ENCODE data around the gene APOBEC3B.
"Not testable (repeated sequence)": the region's sequence is repeated elsewhere in the genome, so short reads cannot be mapped to it uniquely, and the experiment has no call there.

The APOBEC3B gene

GRCh38 chr22:39037071-39037470 is 54.9 kb downstream of the APOBEC3B start:
- DNase-seq: not testable (repeated sequence)

- DNase-seq: no peak
Observed at GRCh38 chr22:39039306-39040126, 57.4 kb downstream of the APOBEC3B start.

- not testable (repeated sequence) for DNase-seq
Observed at GRCh38 chr22:39040155-39040537, 58.0 kb downstream of the APOBEC3B start.

- DNase-seq: peak; percentile 32
Observed at GRCh38 chr22:39040538-39041296, 58.6 kb downstream of the APOBEC3B start, which contains the start of gene APOBEC3F. APOBEC3F (plus strand) TSS chr22:39040864; CDS start chr22:39040961, 97 bp downstream.

GRCh38 chr22:39041908-39042307 is 59.8 kb downstream of the APOBEC3B start:
- no peak for DNase-seq

All from NCI-H2029 (cell line).